Calu3 (cell line): Measurements from ENCODE around the gene SPO11. TPM values are rescaled to one million over a fixed set of nuclear protein-coding genes. Genes with fewer than 3 reads are reported as not detected.

ENCODE experiments used
- BruUV-seq: library from RNA; stranded (reverse); fragments of 400-500 nt; replicated peaks from 2 replicates; lab custom pipeline; 2021; lab: Mats Ljungman, UMichigan
- CTCF ChIA-PET: fragments of 300-600 bp; sonication (Branson Sonifier 250); formaldehyde crosslinking; loops from one replicate; lab custom pipeline; 2022; ENCODE audit warnings: antibody characterized with exemption; lab: Charles Lee
- DNase-seq: peaks from one replicate; pipeline ENCODE4 v3.0.0; 2022
- H3K27ac Mint-ChIP-seq: one replicate; pipeline ENCODE4 v1.8.0; 2022; ENCODE audit warnings: mixed read lengths; ENCODE audit not compliant: unreplicated experiment
- H3K27me3 Mint-ChIP-seq: one replicate; pipeline ENCODE4 v1.8.0; 2022; ENCODE audit warnings: mixed read lengths; ENCODE audit not compliant: unreplicated experiment
- H3K36me3 Mint-ChIP-seq: one replicate; pipeline ENCODE4 v1.8.0; 2022; ENCODE audit warnings: mild to moderate bottlenecking, moderate library complexity, mixed read lengths; ENCODE audit not compliant: insufficient read depth, unreplicated experiment
- H3K4me1 Mint-ChIP-seq: one replicate; pipeline ENCODE4 v1.8.0; 2022; ENCODE audit warnings: mild to moderate bottlenecking, low read depth, mixed read lengths; ENCODE audit not compliant: unreplicated experiment
- H3K4me3 Mint-ChIP-seq: one replicate; pipeline ENCODE4 v1.8.0; 2022; ENCODE audit warnings: mild to moderate bottlenecking, low read depth, moderate library complexity, mixed read lengths; ENCODE audit not compliant: unreplicated experiment
- H3K9me3 Mint-ChIP-seq: one replicate; pipeline ENCODE4 v1.8.0; 2022; ENCODE audit warnings: low read depth, mixed read lengths; ENCODE audit not compliant: unreplicated experiment
- intact Hi-C: fragments of 100-400 bp; cut with micrococcal nuclease; formaldehyde crosslinking; loops from one replicate; pipeline ENCODE4 v1.10.0; 2022; ENCODE audit not compliant: unreplicated experiment
- total RNA-seq: library from RNA; stranded (reverse); gene quantifications from 2 replicates; pipeline ENCODE4 v1.2.3, GENCODE V29; 2022
- TF ChIP-seq, protein P1 (sequence below): fragments of 200-600 bp; IDR thresholded peaks from one replicate; pipeline ENCODE4 v1.8.0; 2022; ENCODE audit warnings: antibody characterized with exemption; ENCODE audit not compliant: unreplicated experiment

SPO11 gene
- total RNA-seq, 1 experiment from 2014 or later = not detected

DNA sequence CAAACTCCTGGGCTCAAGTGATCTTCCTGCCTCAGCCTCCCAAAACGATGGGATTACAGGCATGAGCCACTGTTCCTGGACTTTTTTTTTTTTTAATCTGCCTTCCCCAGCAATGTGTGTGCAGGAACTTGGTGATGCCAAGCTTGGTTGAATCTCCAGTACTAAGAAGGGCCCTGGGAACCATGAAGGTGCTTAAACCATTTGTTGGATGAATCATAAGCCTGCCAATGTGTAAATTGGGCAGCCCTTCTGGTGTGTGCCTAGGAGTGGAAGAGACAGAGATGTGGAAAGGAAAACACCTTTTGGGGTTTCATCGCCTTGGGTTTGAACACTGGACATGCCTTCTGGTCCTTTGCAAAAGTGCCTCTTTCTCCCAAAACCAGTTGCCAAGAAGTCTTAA lies 7.1 kb upstream of the SPO11 start:
- CTCF ChIA-PET = interaction anchor here (0.7 kb wide), 2 partner anchors 21 to 238 kb away, joined by 3 read pairs; no protein-coding TSS in a partner anchor
- intact Hi-C loops = no loop called here
- BruUV-seq = no TSS peak

DNA sequence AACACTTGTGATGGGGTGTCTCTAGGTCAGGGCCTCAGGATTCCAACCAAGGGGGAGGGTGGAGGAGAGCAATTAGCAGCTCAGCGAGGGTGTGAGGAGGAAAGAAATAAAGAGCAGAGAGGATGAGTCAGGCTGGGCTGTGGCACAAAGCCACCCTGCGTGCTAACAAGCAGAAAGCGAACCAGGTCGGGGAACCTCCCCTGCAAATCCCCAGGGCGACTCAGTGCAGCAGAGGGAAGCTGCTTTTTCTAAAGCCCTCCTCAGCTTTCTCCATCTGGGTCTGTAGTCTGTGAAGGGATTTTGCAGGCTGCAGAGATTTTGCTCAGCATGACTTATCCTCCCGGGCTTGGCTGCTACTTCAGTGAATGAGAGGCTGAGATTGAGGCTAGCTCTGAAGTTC lies 6.6 kb upstream of the SPO11 start:
- H3K27ac Mint-ChIP-seq = no peak overlapping the region
- peaks cover 100% of the 10 kb centered on the region for H3K27me3 Mint-ChIP-seq
- H3K4me1 Mint-ChIP-seq = no peaks in the 10 kb centered on the region
- H3K4me3 Mint-ChIP-seq = no peak overlapping the region
- intact Hi-C loops = no loop called here
- H3K36me3 Mint-ChIP-seq = no peaks in the 10 kb centered on the region
- BruUV-seq = no TSS peak
- DNase-seq = peak; percentile 28
- TF ChIP-seq, protein P1, sequence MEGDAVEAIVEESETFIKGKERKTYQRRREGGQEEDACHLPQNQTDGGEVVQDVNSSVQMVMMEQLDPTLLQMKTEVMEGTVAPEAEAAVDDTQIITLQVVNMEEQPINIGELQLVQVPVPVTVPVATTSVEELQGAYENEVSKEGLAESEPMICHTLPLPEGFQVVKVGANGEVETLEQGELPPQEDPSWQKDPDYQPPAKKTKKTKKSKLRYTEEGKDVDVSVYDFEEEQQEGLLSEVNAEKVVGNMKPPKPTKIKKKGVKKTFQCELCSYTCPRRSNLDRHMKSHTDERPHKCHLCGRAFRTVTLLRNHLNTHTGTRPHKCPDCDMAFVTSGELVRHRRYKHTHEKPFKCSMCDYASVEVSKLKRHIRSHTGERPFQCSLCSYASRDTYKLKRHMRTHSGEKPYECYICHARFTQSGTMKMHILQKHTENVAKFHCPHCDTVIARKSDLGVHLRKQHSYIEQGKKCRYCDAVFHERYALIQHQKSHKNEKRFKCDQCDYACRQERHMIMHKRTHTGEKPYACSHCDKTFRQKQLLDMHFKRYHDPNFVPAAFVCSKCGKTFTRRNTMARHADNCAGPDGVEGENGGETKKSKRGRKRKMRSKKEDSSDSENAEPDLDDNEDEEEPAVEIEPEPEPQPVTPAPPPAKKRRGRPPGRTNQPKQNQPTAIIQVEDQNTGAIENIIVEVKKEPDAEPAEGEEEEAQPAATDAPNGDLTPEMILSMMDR = no peak
- CTCF ChIA-PET = interaction anchor here (0.7 kb wide), 1 partner anchor 22 kb away, joined by 3 read pairs; no protein-coding TSS in a partner anchor
- no peaks in the 10 kb centered on the region for H3K9me3 Mint-ChIP-seq

More for the DNA sequence above, 7.1 kb upstream of the SPO11 start:
- Mint-ChIP-seq H3K9me3 (no peaks in the 10 kb centered on the region), H3K4me1 (no peaks in the 10 kb centered on the region), H3K27ac (no peak overlapping the region), H3K4me3 (no peak overlapping the region), H3K36me3 (no peaks in the 10 kb centered on the region), H3K27me3 (peaks cover 100% of the 10 kb centered on the region)
- DNase-seq = no peak
- TF ChIP-seq, protein P1 = no peak

DNA sequence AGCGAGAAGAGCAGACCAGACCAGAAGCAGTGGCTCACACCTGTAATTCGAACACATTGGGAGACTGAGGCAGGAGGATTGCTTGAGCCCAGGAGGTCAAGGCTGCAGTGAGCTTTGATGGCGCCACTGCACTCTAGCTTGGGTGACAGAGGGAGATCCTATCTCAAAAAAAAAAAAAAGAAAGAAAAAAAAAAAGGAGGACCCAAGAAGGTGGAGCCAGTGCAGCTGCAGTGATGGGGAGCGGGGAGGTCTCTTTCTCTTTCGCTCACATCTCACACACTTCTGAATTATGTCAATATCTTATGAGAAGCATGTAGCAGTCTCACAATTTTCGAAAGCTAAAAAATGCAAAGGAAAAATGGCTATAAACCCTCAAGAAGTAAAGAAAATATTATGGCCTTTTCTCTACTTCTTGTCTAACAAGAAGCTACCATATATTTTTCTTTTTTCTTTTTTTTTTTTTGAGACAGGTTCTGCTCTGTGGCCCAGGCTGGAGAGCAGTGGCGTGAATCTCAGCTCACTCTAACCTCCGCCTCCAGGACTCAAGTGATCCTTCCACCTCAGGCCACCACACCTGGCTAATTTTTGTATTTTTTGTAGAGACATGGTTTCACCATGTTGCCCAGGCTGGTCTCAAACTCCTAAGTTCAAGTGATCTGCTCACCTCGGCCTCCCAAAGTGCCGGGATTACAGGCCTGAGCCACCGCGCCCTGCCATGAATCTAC lies 3.8 kb upstream of the SPO11 start:
- TF ChIP-seq, protein P1 = no peak
- Mint-ChIP-seq H3K4me3 (no peak overlapping the region), H3K27me3 (peaks cover 100% of the 10 kb centered on the region), H3K27ac (no peak overlapping the region), H3K36me3 (no peaks in the 10 kb centered on the region), H3K4me1 (no peaks in the 10 kb centered on the region), H3K9me3 (no peaks in the 10 kb centered on the region)
- CTCF ChIA-PET = no interaction called here
- no peak for DNase-seq
- no TSS peak for BruUV-seq
- intact Hi-C loops = no loop called here

DNA sequence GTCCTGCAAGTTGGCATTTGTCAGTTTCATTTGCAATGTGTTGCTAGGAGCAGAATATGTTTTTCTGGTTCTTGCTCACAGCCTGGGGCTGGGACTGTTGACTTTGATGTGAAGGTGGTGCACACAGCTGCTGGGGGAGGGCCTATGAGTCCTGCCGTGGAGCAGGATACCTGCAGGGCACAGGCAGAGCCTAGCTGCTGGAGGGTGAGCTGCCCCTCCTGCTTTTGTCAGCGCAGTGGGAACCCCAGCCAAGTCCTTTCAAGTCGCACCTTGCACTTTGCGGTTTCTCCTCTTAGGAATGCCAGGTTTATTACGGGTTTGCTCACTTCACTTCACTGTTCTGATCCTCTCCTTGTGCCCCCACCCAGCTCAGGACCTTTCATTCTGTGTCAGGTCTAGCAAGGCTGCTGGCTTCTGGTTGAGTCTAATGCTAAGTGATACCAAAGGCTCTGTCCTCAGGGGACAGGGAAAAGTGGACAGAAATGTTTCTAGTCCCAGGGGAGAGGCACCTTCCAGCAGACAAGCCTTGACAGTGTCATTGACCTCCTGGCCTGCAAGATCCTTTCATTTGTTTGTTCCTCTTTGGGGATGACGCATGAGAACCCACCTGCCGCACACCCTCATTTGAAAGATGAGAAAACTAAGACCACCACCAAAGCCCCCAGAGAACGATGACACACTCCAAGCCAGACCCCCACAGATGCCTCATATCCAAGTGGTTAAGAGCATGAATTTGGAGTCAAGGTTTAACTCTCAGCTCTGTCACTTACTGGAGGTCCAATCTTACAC lies 2.7 kb upstream of the SPO11 start:
- H3K36me3 Mint-ChIP-seq = no peaks in the 10 kb centered on the region
- no peak overlapping the region for H3K4me3 Mint-ChIP-seq
- TF ChIP-seq, protein P1 = no peak
- BruUV-seq = no TSS peak
- peaks cover 100% of the 10 kb centered on the region for H3K27me3 Mint-ChIP-seq
- DNase-seq = peak; percentile 15
- no peak overlapping the region for H3K27ac Mint-ChIP-seq
- no peaks in the 10 kb centered on the region for H3K9me3 Mint-ChIP-seq
- CTCF ChIA-PET = interaction anchor here (1.0 kb wide), 1 partner anchor 9 kb away, joined by 3 read pairs; no protein-coding TSS in a partner anchor
- no peaks in the 10 kb centered on the region for H3K4me1 Mint-ChIP-seq
- intact Hi-C loops = no loop called here
